A549 (cell line): Measurements from ENCODE around the gene MYADML2. TPM values are rescaled to one million over a fixed set of nuclear protein-coding genes. Genes with fewer than 3 reads are reported as not detected.

ENCODE experiments used
- ATAC-seq, 2 experiments: fragments of 200-7000 bp in 1 of 2; fragments of >200 bp in 1 of 2; cut with Nextera tagmentation in 1 of 2; cut with Tn5 transposase in 1 of 2; 3 replicates each; pipeline versions ENCODE4 v1.8.0 to v1.9.1; 2018 to 2020; ENCODE audit warnings: mild to moderate bottlenecking in 1 of 2, moderate library complexity in 1 of 2
- CTCF ChIA-PET: fragments of 300-600 bp; sonication (Branson Sonifier 250); formaldehyde crosslinking; extraction: SDS; loops from one replicate; lab custom pipeline; 2021; ENCODE audit warnings: antibody characterized with exemption, inconsistent platforms; lab: Yijun Ruan, JAX
- POLR2A ChIA-PET: fragments of 350-600 bp; formaldehyde crosslinking; extraction: SDS; loops from one replicate; lab custom pipeline; 2021; ENCODE audit warnings: antibody characterized with exemption, inconsistent platforms; lab: Yijun Ruan, JAX
- DNase-seq, 2 experiments: peaks; one replicate each; pipeline versions ENCODE4 v3.0.0 to v3.0.0-alpha.2; 2011 to 2016; ENCODE audit warnings: low read depth in 1 of 2, low spot score in 1 of 2
- FAIRE-seq: peaks from 2 replicates; lab custom pipeline; 2011; peaks lifted over from hg19 to GRCh38; lab: Jason Lieb, UNC
- H3K27ac ChIP-seq, 2 experiments: fragments of >200 bp; sonication (Bioruptor Twin); formaldehyde crosslinking; 3 replicates each; pipeline ENCODE4 v1.5.1; 2016 to 2017
- H3K4me1 ChIP-seq: fragments of >200 bp; sonication (Bioruptor Twin); formaldehyde crosslinking; 3 replicates; pipeline ENCODE4 v1.6.1; 2016
- H3K4me2 ChIP-seq: fragments of >200 bp; sonication (Bioruptor Twin); formaldehyde crosslinking; 3 replicates; pipeline ENCODE4 v1.6.1; 2016
- H3K4me3 ChIP-seq: fragments of >200 bp; sonication (Bioruptor Twin); formaldehyde crosslinking; 3 replicates; pipeline ENCODE4 v1.5.1; 2016
- H3K9me3 ChIP-seq: fragments of >200 bp; sonication (Bioruptor Twin); formaldehyde crosslinking; 3 replicates; pipeline ENCODE4 v1.6.1; 2016
- CEBPB ChIP-seq, 2 experiments: fragments of >200 bp in 1 of 2; sonication (Bioruptor Twin) in 1 of 2; formaldehyde crosslinking in 1 of 2; IDR thresholded peaks; 2 replicates each; pipeline ENCODE4 v1.6.1; 2012 to 2016
- CHD2 ChIP-seq: fragments of 150-350 bp; IDR thresholded peaks from 2 replicates; pipeline ENCODE4 v1.6.1; 2014; ENCODE audit warnings: low read length; ENCODE audit not compliant: partially characterized antibody
- EHF ChIP-seq: fragments of 250-450 bp; sonication (Bioruptor Pico); IDR thresholded peaks from 2 replicates; pipeline ENCODE4 v1.5.0; 2020; ENCODE audit warnings: mild to moderate bottlenecking
- FOSB ChIP-seq: fragments of 250-450 bp; sonication (Bioruptor Pico); IDR thresholded peaks from 2 replicates; pipeline ENCODE4 v1.5.0; 2020; ENCODE audit warnings: mild to moderate bottlenecking, moderate library complexity
- FOSL2 ChIP-seq, 2 experiments: fragments of 450-650 bp in 1 of 2; fragments of >200 bp in 1 of 2; sonication (Bioruptor Twin) in 1 of 2; formaldehyde crosslinking; IDR thresholded peaks; 2 replicates each; pipeline versions ENCODE4 v1.5.0 to v1.6.1; 2016 to 2020; ENCODE audit warnings: mild to moderate bottlenecking in 1 of 2, moderate library complexity in 1 of 2
- HDAC2 ChIP-seq: fragments of 200-600 bp; sonication (generic); IDR thresholded peaks from 2 replicates; pipeline ENCODE4 v1.6.1; 2016
- HEYL ChIP-seq: fragments of 250-450 bp; sonication (Bioruptor Pico); IDR thresholded peaks from 2 replicates; pipeline ENCODE4 v1.8.0; 2021; ENCODE audit warnings: mild to moderate bottlenecking, moderate library complexity
- HOXB5 ChIP-seq: fragments of 250-450 bp; sonication (Bioruptor Pico); IDR thresholded peaks from 2 replicates; pipeline ENCODE4 v1.5.0; 2020; ENCODE audit warnings: mild to moderate bottlenecking, moderate library complexity
- JUN ChIP-seq, 2 experiments: fragments of >200 bp; sonication (Bioruptor Twin); formaldehyde crosslinking; IDR thresholded peaks; 2 replicates in 1 of 2; 3 replicates in 1 of 2; pipeline ENCODE4 v1.6.1; 2016 to 2017
- JUNB ChIP-seq: fragments of >200 bp; sonication (Bioruptor Twin); formaldehyde crosslinking; IDR thresholded peaks from 2 replicates; pipeline ENCODE4 v1.6.1; 2016
- KDM1A ChIP-seq: fragments of 200-600 bp; sonication (generic); IDR thresholded peaks from 2 replicates; pipeline ENCODE4 v1.6.1; 2016; ENCODE audit warnings: low read depth, mild to moderate bottlenecking
- KDM5A ChIP-seq: fragments of 200-600 bp; sonication (generic); IDR thresholded peaks from 2 replicates; pipeline ENCODE4 v1.6.1; 2016; ENCODE audit warnings: antibody characterized with exemption, mild to moderate bottlenecking
- MAFK ChIP-seq: fragments of 450-650 bp; IDR thresholded peaks from 2 replicates; pipeline ENCODE4 v1.6.1; 2014; ENCODE audit not compliant: partially characterized antibody
- NFE2L2 ChIP-seq: fragments of 150-350 bp; conservative IDR thresholded peaks from 2 replicates; pipeline ENCODE4 v1.6.1; 2014; ENCODE audit warnings: low read length
- NR3C1 ChIP-seq: fragments of >200 bp; sonication (Bioruptor Twin); formaldehyde crosslinking; IDR thresholded peaks from 3 replicates; pipeline ENCODE4 v1.6.1; 2017
- RARB ChIP-seq: fragments of 250-450 bp; sonication (Bioruptor Pico); IDR thresholded peaks from 2 replicates; pipeline ENCODE4 v1.8.0; 2021; ENCODE audit warnings: mild to moderate bottlenecking, moderate library complexity
- RCOR1 ChIP-seq: fragments of 150-350 bp; IDR thresholded peaks from 2 replicates; pipeline ENCODE4 v1.6.1; 2014; ENCODE audit warnings: antibody characterized with exemption, low read length, low read depth
- SREBF2 ChIP-seq: fragments of 450-650 bp; IDR thresholded peaks from 2 replicates; pipeline ENCODE4 v1.6.1; 2014; ENCODE audit warnings: mild to moderate bottlenecking, moderate library complexity
- TFCP2L1 ChIP-seq: fragments of 250-450 bp; sonication (Bioruptor Pico); IDR thresholded peaks from 2 replicates; pipeline ENCODE4 v1.5.0; 2021; ENCODE audit warnings: mild to moderate bottlenecking
- WGBS: methylation state at CpG from one replicate; pipeline ENCODE4 v1.1.6; 2017; ENCODE audit errors: missing lambda C conversion rate; 5-methylcytosine and 5-hydroxymethylcytosine counted together
- polyA plus RNA-seq, 4 experiments: library from polyadenylated mRNA; depleted of rRNA in 3 of 4; stranded (reverse); fragments of >200 nt; fragmentation: RNase III in 1 of 4; extraction: RNeasy Plus Mini Kit Qiagen cat#74134 plus additional on column Dnase treatment in 1 of 4; gene quantifications; 2 replicates in 3 of 4; 3 replicates in 1 of 4; pipeline ENCODE4 v1.2.3, GENCODE V29; 2011 to 2017
- TF ChIP-seq, protein P1 (sequence below): IDR thresholded peaks from 2 replicates; pipeline ENCODE4 v1.6.1; 2012
- TF ChIP-seq, protein P2 (sequence below): fragments of >200 bp; sonication (Bioruptor Twin); formaldehyde crosslinking; IDR thresholded peaks from 3 replicates; pipeline ENCODE4 v1.5.1; 2016
- TF ChIP-seq, protein P3 (sequence below): fragments of >200 bp; sonication (Bioruptor Twin); formaldehyde crosslinking; IDR thresholded peaks from 3 replicates; pipeline ENCODE4 v1.6.1; 2016
- TF ChIP-seq, protein P4 (sequence below): IDR thresholded peaks from 2 replicates; pipeline ENCODE4 v1.6.1; 2012
- TF ChIP-seq, protein P5 (sequence below): fragments of 200-600 bp; sonication (generic); IDR thresholded peaks from 2 replicates; pipeline ENCODE4 v1.6.1; 2016; ENCODE audit warnings: antibody characterized with exemption, mild to moderate bottlenecking, moderate library complexity
- TF ChIP-seq, protein P6 (sequence below): fragments of 150-350 bp; IDR thresholded peaks from 2 replicates; pipeline ENCODE4 v1.6.1; 2014; ENCODE audit warnings: low read depth, mild to moderate bottlenecking, low read length

Gene MYADML2
- polyA plus RNA-seq, 2 of the 4 experiments (the other 2 are of a cell fraction), result not detected

DNA sequence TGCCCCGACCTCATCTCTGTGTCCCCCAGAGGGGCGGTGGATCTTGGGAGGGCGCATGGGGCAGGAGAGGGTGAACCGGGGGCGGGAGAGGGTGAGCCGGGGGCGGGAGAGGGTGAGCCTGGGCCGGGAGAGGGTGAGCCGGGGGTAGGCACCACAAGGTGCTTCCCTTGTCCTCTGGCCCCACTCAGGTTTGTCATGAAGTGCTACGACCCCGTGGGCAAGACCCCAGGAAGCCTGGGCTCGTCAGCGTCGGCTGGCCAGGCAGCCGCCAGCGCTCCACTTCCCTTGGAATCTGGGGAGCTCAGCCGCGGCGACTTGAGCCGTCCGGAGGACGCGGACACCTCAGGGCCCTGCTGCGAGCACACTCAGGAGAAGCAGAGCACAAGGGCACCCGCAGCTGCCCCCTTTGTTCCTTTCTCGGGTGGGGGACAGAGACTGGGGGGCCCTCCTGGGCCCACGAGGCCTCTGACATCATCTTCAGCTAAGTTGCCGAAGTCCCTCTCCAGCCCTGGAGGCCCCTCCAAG is 49.3 kb upstream of the MYADML2 start (continued):
- TF ChIP-seq, protein P1, sequence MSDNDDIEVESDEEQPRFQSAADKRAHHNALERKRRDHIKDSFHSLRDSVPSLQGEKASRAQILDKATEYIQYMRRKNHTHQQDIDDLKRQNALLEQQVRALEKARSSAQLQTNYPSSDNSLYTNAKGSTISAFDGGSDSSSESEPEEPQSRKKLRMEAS, result no peak
- TF ChIP-seq FOSB (CRISPR knock-in tag), result no peak
- no peak for TF ChIP-seq RARB (CRISPR knock-in tag)
- no peak for TF ChIP-seq FOSL2 (IDR thresholded peaks at IDR 0.05)
- no peak for TF ChIP-seq FOSL2 (CRISPR knock-in tag; IDR thresholded peaks at IDR 0.05)
- no peak for TF ChIP-seq HOXB5 (CRISPR knock-in tag)

DNA sequence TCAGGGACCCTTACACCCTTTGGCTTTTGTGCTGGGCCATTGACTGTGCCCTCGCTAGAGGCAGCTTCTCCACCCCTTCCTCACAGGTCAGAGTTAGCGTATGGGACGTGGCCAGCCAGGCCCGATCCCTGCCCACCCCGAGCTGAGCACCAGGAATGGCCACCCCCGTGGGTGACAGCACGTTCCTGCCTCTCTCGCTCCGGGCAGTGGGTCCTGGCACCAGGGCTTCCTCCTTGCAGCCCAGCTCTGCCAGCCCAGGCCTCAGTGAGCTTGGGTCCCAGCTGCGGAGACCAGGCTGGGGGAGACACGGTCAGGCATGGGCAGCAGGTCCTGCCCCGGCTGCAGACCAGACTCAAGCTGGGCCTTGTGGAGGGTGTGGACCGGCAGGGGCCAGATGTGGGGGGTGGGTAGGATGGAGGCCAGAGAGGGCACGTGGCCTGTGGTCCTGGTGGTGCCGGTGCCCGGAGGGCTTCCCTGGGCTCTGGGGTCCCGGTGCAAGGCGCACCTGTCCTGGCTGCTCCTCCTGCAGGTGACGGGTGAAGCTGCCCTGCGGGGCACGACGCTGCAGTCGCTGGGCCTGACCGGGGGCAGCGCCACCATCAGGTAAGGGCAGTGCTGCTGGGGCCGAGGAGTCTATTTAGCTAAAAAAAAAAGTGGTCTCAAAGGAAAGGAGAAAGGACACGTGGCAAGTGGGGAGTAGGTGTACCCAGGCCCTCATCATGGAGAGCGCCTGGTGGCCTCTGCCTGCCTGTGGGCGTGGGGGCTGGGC is 48.6 kb upstream of the MYADML2 start:
- ChIA-PET POLR2A (no interaction called here), CTCF (interaction anchor here (0.9 to 4.5 kb wide), 8 partner anchors 9 to 62 kb away, joined by 3 to 40 read pairs (median 6); partner anchors contain the start of gene NOTUM)
- no peak for TF ChIP-seq JUN (IDR thresholded peaks at IDR 0.05)
- no peak for TF ChIP-seq JUNB
- TF ChIP-seq CHD2, result no peak
- TF ChIP-seq SREBF2, result no peak
- TF ChIP-seq, protein P2, sequence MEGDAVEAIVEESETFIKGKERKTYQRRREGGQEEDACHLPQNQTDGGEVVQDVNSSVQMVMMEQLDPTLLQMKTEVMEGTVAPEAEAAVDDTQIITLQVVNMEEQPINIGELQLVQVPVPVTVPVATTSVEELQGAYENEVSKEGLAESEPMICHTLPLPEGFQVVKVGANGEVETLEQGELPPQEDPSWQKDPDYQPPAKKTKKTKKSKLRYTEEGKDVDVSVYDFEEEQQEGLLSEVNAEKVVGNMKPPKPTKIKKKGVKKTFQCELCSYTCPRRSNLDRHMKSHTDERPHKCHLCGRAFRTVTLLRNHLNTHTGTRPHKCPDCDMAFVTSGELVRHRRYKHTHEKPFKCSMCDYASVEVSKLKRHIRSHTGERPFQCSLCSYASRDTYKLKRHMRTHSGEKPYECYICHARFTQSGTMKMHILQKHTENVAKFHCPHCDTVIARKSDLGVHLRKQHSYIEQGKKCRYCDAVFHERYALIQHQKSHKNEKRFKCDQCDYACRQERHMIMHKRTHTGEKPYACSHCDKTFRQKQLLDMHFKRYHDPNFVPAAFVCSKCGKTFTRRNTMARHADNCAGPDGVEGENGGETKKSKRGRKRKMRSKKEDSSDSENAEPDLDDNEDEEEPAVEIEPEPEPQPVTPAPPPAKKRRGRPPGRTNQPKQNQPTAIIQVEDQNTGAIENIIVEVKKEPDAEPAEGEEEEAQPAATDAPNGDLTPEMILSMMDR, result no peak
- no peak for TF ChIP-seq HEYL (CRISPR knock-in tag)
- TF ChIP-seq MAFK, result no peak
- no peak for TF ChIP-seq EHF (CRISPR knock-in tag)
- no peak for TF ChIP-seq CEBPB (IDR thresholded peaks at IDR 0.05)
- TF ChIP-seq RCOR1, result no peak
- TF ChIP-seq, protein P3, sequence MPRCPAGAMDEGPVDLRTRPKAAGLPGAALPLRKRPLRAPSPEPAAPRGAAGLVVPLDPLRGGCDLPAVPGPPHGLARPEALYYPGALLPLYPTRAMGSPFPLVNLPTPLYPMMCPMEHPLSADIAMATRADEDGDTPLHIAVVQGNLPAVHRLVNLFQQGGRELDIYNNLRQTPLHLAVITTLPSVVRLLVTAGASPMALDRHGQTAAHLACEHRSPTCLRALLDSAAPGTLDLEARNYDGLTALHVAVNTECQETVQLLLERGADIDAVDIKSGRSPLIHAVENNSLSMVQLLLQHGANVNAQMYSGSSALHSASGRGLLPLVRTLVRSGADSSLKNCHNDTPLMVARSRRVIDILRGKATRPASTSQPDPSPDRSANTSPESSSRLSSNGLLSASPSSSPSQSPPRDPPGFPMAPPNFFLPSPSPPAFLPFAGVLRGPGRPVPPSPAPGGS, result no peak
- no peak for TF ChIP-seq NR3C1
- TF ChIP-seq NFE2L2, result no peak
- TF ChIP-seq, protein P4, sequence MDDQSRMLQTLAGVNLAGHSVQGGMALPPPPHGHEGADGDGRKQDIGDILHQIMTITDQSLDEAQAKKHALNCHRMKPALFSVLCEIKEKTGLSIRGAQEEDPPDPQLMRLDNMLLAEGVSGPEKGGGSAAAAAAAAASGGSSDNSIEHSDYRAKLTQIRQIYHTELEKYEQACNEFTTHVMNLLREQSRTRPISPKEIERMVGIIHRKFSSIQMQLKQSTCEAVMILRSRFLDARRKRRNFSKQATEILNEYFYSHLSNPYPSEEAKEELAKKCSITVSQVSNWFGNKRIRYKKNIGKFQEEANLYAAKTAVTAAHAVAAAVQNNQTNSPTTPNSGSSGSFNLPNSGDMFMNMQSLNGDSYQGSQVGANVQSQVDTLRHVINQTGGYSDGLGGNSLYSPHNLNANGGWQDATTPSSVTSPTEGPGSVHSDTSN, result no peak
- TF ChIP-seq, protein P5, sequence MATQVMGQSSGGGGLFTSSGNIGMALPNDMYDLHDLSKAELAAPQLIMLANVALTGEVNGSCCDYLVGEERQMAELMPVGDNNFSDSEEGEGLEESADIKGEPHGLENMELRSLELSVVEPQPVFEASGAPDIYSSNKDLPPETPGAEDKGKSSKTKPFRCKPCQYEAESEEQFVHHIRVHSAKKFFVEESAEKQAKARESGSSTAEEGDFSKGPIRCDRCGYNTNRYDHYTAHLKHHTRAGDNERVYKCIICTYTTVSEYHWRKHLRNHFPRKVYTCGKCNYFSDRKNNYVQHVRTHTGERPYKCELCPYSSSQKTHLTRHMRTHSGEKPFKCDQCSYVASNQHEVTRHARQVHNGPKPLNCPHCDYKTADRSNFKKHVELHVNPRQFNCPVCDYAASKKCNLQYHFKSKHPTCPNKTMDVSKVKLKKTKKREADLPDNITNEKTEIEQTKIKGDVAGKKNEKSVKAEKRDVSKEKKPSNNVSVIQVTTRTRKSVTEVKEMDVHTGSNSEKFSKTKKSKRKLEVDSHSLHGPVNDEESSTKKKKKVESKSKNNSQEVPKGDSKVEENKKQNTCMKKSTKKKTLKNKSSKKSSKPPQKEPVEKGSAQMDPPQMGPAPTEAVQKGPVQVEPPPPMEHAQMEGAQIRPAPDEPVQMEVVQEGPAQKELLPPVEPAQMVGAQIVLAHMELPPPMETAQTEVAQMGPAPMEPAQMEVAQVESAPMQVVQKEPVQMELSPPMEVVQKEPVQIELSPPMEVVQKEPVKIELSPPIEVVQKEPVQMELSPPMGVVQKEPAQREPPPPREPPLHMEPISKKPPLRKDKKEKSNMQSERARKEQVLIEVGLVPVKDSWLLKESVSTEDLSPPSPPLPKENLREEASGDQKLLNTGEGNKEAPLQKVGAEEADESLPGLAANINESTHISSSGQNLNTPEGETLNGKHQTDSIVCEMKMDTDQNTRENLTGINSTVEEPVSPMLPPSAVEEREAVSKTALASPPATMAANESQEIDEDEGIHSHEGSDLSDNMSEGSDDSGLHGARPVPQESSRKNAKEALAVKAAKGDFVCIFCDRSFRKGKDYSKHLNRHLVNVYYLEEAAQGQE, result no peak
- no peak for TF ChIP-seq HDAC2
- TF ChIP-seq, protein P6, sequence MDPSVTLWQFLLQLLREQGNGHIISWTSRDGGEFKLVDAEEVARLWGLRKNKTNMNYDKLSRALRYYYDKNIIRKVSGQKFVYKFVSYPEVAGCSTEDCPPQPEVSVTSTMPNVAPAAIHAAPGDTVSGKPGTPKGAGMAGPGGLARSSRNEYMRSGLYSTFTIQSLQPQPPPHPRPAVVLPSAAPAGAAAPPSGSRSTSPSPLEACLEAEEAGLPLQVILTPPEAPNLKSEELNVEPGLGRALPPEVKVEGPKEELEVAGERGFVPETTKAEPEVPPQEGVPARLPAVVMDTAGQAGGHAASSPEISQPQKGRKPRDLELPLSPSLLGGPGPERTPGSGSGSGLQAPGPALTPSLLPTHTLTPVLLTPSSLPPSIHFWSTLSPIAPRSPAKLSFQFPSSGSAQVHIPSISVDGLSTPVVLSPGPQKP, result no peak
- no peak for TF ChIP-seq TFCP2L1
- TF ChIP-seq KDM5A, result no peak
- no peak for TF ChIP-seq KDM1A
- no peak for FAIRE-seq
- H3K4me1 ChIP-seq, result peaks cover 20% of the 10 kb centered on the region
- ATAC-seq, result no peak
- no peak overlapping the region for H3K4me3 ChIP-seq
- WGBS, result 91% methylated on average over 27 of the region's 29 CpGs
- H3K9me3 ChIP-seq, result no peaks in the 10 kb centered on the region
- no peak overlapping the region for H3K27ac ChIP-seq
- no peak for DNase-seq
- H3K4me2 ChIP-seq, result no peak overlapping the region
